Osteoblast (primary cell): ENCODE data around the gene NR1I2. TPM values are rescaled to one million over a fixed set of nuclear protein-coding genes. Genes with fewer than 3 reads are reported as not detected.

Experiments
- DNase-seq: peaks from one replicate; pipeline ENCODE4 v3.0.0; 2011; ENCODE audit warnings: low spot score, mixed read lengths; ENCODE audit not compliant: insufficient read length; ENCODE audit errors: missing footprints
- H2AFZ ChIP-seq: 2 replicates; pipeline ENCODE4 v1.6.0; 2011; ENCODE audit warnings: mild to moderate bottlenecking, low read length
- H3K27ac ChIP-seq: 2 replicates; pipeline ENCODE4 v1.5.1; 2011; ENCODE audit warnings: mild to moderate bottlenecking, low read depth, low read length, moderate library complexity
- H3K27me3 ChIP-seq: 2 replicates; pipeline ENCODE4 v1.6.0; 2012; ENCODE audit warnings: mild to moderate bottlenecking, control low read depth, inconsistent platforms, low read length, moderate library complexity; ENCODE audit not compliant: insufficient read depth
- H3K36me3 ChIP-seq: 2 replicates; pipeline ENCODE4 v1.5.1; 2011; ENCODE audit warnings: mild to moderate bottlenecking, low read length, control low read depth, moderate library complexity; ENCODE audit not compliant: insufficient read depth
- H3K4me1 ChIP-seq: 2 replicates; pipeline ENCODE4 v1.5.1; 2011; ENCODE audit warnings: mild to moderate bottlenecking, low read length, control low read depth, moderate library complexity; ENCODE audit not compliant: insufficient read depth
- H3K4me2 ChIP-seq: 2 replicates; pipeline ENCODE4 v1.6.0; 2011; ENCODE audit warnings: mild to moderate bottlenecking, low read length; ENCODE audit not compliant: insufficient read depth
- H3K4me3 ChIP-seq: fragments of 200-600 bp; sonication (generic); 3 replicates; pipeline ENCODE4 v1.5.1; 2012; ENCODE audit warnings: mild to moderate bottlenecking, low read length, inconsistent platforms; ENCODE audit not compliant: insufficient read depth
- H3K79me2 ChIP-seq: 2 replicates; pipeline ENCODE4 v1.6.0; 2012; ENCODE audit warnings: mild to moderate bottlenecking, low read length, control low read depth, inconsistent platforms; ENCODE audit not compliant: insufficient read depth
- H3K9me3 ChIP-seq: 2 replicates; pipeline ENCODE4 v1.5.1; 2011; ENCODE audit warnings: low read depth, low read length, control low read depth
- H4K20me1 ChIP-seq: 2 replicates; pipeline ENCODE4 v1.6.0; 2012; ENCODE audit warnings: mild to moderate bottlenecking, low read length, control low read depth; ENCODE audit not compliant: insufficient read depth
- CTCF ChIP-seq: IDR thresholded peaks from 2 replicates; pipeline ENCODE4 v1.5.1; 2011; ENCODE audit warnings: mild to moderate bottlenecking, low read depth, low read length, moderate library complexity; ENCODE audit errors: extremely low read depth
- total RNA-seq: library from RNA; depleted of rRNA; stranded (reverse); fragments of >200 nt; gene quantifications from 2 replicates; pipeline ENCODE4 v1.2.3, GENCODE V29; 2012

The NR1I2 gene
- total RNA-seq, 1 donor = 0.36 TPM

- no peak overlapping the region for H3K4me3 ChIP-seq
- DNase-seq = no peak
- H3K36me3 ChIP-seq = no peaks in the 10 kb centered on the region
- H3K79me2 ChIP-seq = no peaks in the 10 kb centered on the region
- H3K27me3 ChIP-seq = no peaks in the 10 kb centered on the region
- no peak overlapping the region for H3K27ac ChIP-seq
- no peak for TF ChIP-seq CTCF
- no peaks in the 10 kb centered on the region for H3K4me1 ChIP-seq
- no peaks in the 10 kb centered on the region for H3K9me3 ChIP-seq
- H3K4me2 ChIP-seq = no peak overlapping the region
- H2AFZ ChIP-seq = no peak overlapping the region
- no peaks in the 10 kb centered on the region for H4K20me1 ChIP-seq
Measured at GRCh38 chr3:119783255-119783654, 1.4 kb downstream of the NR1I2 start.

- no peaks in the 10 kb centered on the region for H4K20me1 ChIP-seq
- H3K27ac ChIP-seq = no peak overlapping the region
- H3K27me3 ChIP-seq = no peaks in the 10 kb centered on the region
- H3K36me3 ChIP-seq = no peaks in the 10 kb centered on the region
- H2AFZ ChIP-seq = no peak overlapping the region
- no peak overlapping the region for H3K4me3 ChIP-seq
- H3K4me1 ChIP-seq = no peaks in the 10 kb centered on the region
- no peak overlapping the region for H3K4me2 ChIP-seq
- TF ChIP-seq CTCF = no peak
- no peaks in the 10 kb centered on the region for H3K79me2 ChIP-seq
- H3K9me3 ChIP-seq = no peaks in the 10 kb centered on the region
- DNase-seq = no peak
Measured at GRCh38 chr3:119783883-119784282, 2.0 kb downstream of the NR1I2 start.

- H4K20me1 ChIP-seq = no peaks in the 10 kb centered on the region
- H3K4me3 ChIP-seq = no peak overlapping the region
- no peaks in the 10 kb centered on the region for H3K4me1 ChIP-seq
- H3K36me3 ChIP-seq = no peaks in the 10 kb centered on the region
- no peaks in the 10 kb centered on the region for H3K79me2 ChIP-seq
- no peak for TF ChIP-seq CTCF
- no peaks in the 10 kb centered on the region for H3K9me3 ChIP-seq
- no peak overlapping the region for H3K4me2 ChIP-seq
- no peak overlapping the region for H3K27ac ChIP-seq
- no peaks in the 10 kb centered on the region for H3K27me3 ChIP-seq
- DNase-seq = no peak
- no peak overlapping the region for H2AFZ ChIP-seq
Measured at GRCh38 chr3:119786409-119786808, 4.5 kb downstream of the NR1I2 start.

- no peak for TF ChIP-seq CTCF
- Histone ChIP-seq H3K4me2 (no peak overlapping the region), H3K27me3 (no peaks in the 10 kb centered on the region), H3K9me3 (no peaks in the 10 kb centered on the region), H3K4me1 (peaks cover 4% of the 10 kb centered on the region), H3K36me3 (no peaks in the 10 kb centered on the region), H3K4me3 (no peak overlapping the region), H3K27ac (no peak overlapping the region), H4K20me1 (no peaks in the 10 kb centered on the region), H3K79me2 (no peaks in the 10 kb centered on the region), H2AFZ (no peak overlapping the region)
- no peak for DNase-seq
Measured at GRCh38 chr3:119790369-119790768, 8.5 kb downstream of the NR1I2 start.
